Measurements from ENCODE around the gene ENDOU. TPM values are rescaled to one million over a fixed set of nuclear protein-coding genes. Genes with fewer than 3 reads are reported as not detected.

ENDOU gene
- polyA plus RNA-seq, 1 of the 3 experiments (the other 2 are of a cell fraction), result not detected

DNA sequence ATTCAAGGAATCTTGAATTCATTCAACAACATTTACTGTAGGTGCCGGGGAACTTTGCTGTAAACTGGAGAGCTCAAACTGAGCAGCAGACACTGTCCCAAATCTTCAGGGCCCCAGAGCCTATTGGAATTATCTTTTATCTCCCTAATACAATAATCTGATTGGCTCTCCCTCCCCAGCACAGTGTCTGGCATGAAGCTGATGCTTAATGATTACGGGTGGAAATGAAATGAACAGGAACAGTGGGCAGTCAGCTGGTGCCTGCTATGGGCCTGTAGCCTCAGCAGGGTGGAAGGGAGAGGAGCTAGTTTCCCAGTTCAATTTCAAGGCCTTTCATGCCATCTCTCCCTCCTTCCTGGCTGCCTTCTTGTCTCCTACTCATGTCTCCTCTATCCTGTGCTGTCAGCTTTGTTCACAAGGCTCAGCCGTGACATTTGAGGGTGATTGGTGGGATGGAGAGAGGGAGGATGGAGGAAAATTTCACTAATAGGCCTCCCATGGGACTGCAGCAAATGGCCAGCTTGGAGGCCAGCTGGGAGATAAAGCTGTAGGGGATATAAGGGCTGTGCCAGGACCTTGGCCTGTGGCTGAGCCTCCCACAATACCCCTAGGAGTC, 37.7 kb upstream of the ENDOU start (continued):
- no peak for TF ChIP-seq REST (IDR thresholded peaks at IDR 0.05; ENCODE audit: low read depth, low read length)
- TF ChIP-seq YY1 (IDR thresholded peaks at IDR 0.05; ENCODE audit: low read depth), result no peak
- peak; percentile 79; the same call in 1 of the 2 replicates for TF ChIP-seq FOXJ3 (CRISPR knock-in tag; IDR thresholded peaks at IDR 0.05)
- no peak for TF ChIP-seq RXRA (IDR thresholded peaks at IDR 0.05; ENCODE audit: borderline replicate concordance, low read depth)
- TF ChIP-seq NRF1 (IDR thresholded peaks at IDR 0.05; ENCODE audit: low read depth, low read length), result no peak
- TF ChIP-seq, protein P1, sequence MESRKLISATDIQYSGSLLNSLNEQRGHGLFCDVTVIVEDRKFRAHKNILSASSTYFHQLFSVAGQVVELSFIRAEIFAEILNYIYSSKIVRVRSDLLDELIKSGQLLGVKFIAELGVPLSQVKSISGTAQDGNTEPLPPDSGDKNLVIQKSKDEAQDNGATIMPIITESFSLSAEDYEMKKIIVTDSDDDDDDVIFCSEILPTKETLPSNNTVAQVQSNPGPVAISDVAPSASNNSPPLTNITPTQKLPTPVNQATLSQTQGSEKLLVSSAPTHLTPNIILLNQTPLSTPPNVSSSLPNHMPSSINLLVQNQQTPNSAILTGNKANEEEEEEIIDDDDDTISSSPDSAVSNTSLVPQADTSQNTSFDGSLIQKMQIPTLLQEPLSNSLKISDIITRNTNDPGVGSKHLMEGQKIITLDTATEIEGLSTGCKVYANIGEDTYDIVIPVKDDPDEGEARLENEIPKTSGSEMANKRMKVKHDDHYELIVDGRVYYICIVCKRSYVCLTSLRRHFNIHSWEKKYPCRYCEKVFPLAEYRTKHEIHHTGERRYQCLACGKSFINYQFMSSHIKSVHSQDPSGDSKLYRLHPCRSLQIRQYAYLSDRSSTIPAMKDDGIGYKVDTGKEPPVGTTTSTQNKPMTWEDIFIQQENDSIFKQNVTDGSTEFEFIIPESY (IDR thresholded peaks at IDR 0.05; ENCODE audit: borderline replicate concordance, low read depth), result no peak
- no peak for TF ChIP-seq NFIC (IDR thresholded peaks at IDR 0.05; ENCODE audit: borderline replicate concordance)
- TF ChIP-seq CHD2 (IDR thresholded peaks at IDR 0.05; ENCODE audit: low read length, partially characterized antibody), result peak; percentile 76
- no peak; the same call in 1 of the 2 replicates for TF ChIP-seq RAD21 (IDR thresholded peaks at IDR 0.05; ENCODE audit: low read length)
- TF ChIP-seq PBX3 (IDR thresholded peaks at IDR 0.05), result no peak
- no peak for TF ChIP-seq POLR2AphosphoS5 (IDR thresholded peaks at IDR 0.05; ENCODE audit: low read depth, low read length)
- TF ChIP-seq SMC3 (IDR thresholded peaks at IDR 0.05; ENCODE audit: low read depth, low read length), result no peak
- TF ChIP-seq TEAD4 (IDR thresholded peaks at IDR 0.05; ENCODE audit: borderline replicate concordance, insufficient read depth), result no peak
- no peak for TF ChIP-seq TAF1 (IDR thresholded peaks at IDR 0.05; ENCODE audit: borderline replicate concordance, low read depth, low read length)
